WERI-Rb-1 (cell line): ENCODE results near the gene GRIK2.

Experiments
- DNase-seq: peaks from one replicate; pipeline ENCODE4 v3.0.0-alpha.2; 2020
- H3K27ac ChIP-seq: fragments of 250-450 bp; sonication (Bioruptor Pico); 2 replicates; pipeline ENCODE4 v1.5.1; 2020; ENCODE audit warnings: mild to moderate bottlenecking, moderate library complexity
- H3K27me3 ChIP-seq: fragments of 250-450 bp; sonication (Bioruptor Pico); 2 replicates; pipeline ENCODE4 v1.5.1; 2021; ENCODE audit warnings: mild to moderate bottlenecking, low read depth, moderate library complexity; ENCODE audit not compliant: insufficient read depth, severe bottlenecking
- H3K36me3 ChIP-seq: fragments of 250-450 bp; sonication (Bioruptor Pico); 2 replicates; pipeline ENCODE4 v1.5.1; 2020; ENCODE audit warnings: mild to moderate bottlenecking, moderate library complexity
- H3K4me3 ChIP-seq: 2 replicates; pipeline ENCODE4 v1.5.1; 2011; ENCODE audit warnings: low read depth, mild to moderate bottlenecking, control low read depth, low read length
- H3K9me3 ChIP-seq: fragments of 250-450 bp; sonication (Bioruptor Pico); 2 replicates; pipeline ENCODE4 v1.5.1; 2021; ENCODE audit warnings: mild to moderate bottlenecking, moderate library complexity; ENCODE audit not compliant: severe bottlenecking
- TF ChIP-seq, protein P1 (sequence below): IDR thresholded peaks from 2 replicates; pipeline ENCODE4 v1.5.1; 2011; ENCODE audit warnings: low read depth, mild to moderate bottlenecking, control low read depth, inconsistent platforms, low read length

The GRIK2 gene

DNA sequence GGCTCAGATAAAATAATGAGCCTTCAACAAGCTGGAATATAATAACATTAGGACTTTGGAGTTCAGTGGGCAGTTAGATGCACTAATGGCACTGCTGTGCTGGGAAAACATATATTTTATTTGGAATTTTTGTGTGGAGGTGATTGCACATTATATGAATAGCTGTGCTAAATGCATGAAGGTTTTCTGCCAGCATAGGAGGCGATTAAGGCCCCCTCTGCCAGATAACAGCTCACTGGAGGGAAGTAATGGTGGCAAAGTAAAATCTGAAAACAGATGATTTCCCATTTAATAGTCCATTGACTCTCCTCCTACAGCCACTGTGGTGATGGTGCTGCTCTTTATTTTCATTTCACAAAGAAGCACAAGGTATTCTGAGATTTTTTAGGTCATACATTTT lies 326.0 kb downstream of the GRIK2 start:
- Histone ChIP-seq H3K27ac (no peak overlapping the region), H3K27me3 (no peaks in the 10 kb centered on the region), H3K9me3 (no peaks in the 10 kb centered on the region), H3K4me3 (no peak overlapping the region), H3K36me3 (no peaks in the 10 kb centered on the region)
- no peak for DNase-seq
- TF ChIP-seq, protein P1, sequence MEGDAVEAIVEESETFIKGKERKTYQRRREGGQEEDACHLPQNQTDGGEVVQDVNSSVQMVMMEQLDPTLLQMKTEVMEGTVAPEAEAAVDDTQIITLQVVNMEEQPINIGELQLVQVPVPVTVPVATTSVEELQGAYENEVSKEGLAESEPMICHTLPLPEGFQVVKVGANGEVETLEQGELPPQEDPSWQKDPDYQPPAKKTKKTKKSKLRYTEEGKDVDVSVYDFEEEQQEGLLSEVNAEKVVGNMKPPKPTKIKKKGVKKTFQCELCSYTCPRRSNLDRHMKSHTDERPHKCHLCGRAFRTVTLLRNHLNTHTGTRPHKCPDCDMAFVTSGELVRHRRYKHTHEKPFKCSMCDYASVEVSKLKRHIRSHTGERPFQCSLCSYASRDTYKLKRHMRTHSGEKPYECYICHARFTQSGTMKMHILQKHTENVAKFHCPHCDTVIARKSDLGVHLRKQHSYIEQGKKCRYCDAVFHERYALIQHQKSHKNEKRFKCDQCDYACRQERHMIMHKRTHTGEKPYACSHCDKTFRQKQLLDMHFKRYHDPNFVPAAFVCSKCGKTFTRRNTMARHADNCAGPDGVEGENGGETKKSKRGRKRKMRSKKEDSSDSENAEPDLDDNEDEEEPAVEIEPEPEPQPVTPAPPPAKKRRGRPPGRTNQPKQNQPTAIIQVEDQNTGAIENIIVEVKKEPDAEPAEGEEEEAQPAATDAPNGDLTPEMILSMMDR, result no peak

DNA sequence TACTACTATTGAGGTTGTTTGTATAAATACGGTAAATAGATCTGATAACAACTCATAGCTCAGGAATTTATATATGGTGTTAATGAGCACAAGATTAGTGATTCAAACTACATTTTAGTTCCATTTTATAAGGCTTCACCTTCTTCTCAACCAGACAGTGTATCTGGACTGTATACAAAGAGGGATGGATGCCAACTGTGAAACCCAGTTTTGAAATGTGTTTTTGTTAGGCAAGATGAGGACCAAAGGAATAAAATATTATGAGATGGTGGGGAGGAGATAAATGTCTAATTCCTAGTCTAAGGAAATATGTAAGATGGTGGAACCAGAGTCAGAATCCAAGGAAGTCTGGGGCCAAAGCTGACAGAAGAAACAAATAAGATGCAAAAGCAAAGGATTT lies 329.0 kb downstream of the GRIK2 start:
- DNase-seq, result no peak
- H3K27ac ChIP-seq, result no peak overlapping the region
- no peaks in the 10 kb centered on the region for H3K9me3 ChIP-seq
- no peaks in the 10 kb centered on the region for H3K27me3 ChIP-seq
- H3K4me3 ChIP-seq, result no peak overlapping the region
- H3K36me3 ChIP-seq, result no peaks in the 10 kb centered on the region
- TF ChIP-seq, protein P1, result no peak

DNA sequence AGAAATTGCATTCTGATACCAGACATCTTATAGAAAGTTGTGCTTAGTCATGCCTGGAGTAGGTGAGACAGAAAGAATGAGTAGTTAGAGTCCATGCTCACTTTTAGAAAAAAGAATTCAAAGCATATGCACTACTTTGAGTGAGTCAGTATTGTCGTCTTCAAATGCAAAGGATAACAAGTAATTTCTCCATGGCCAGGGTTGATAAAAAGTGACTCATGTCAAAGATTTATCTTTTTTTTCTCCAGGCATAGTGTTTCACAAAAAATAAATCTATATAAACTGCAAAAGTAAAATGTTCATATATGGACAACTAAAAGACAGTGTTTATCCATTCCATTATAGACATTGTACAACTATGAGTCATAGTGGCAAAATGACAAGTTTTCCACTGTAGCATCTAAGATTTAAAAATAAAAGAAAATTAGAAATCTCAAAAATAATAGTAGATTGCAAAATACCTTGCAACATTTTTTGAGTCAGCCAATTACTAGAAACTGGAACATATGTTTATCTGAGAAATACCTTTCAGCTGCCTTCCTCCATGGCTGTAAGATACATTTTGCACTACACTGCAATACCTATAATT lies 329.6 kb downstream of the GRIK2 start:
- H3K36me3 ChIP-seq, result no peaks in the 10 kb centered on the region
- H3K27ac ChIP-seq, result no peak overlapping the region
- TF ChIP-seq, protein P1, result no peak
- DNase-seq, result no peak
- no peaks in the 10 kb centered on the region for H3K27me3 ChIP-seq
- no peak overlapping the region for H3K4me3 ChIP-seq
- H3K9me3 ChIP-seq, result no peaks in the 10 kb centered on the region

DNA sequence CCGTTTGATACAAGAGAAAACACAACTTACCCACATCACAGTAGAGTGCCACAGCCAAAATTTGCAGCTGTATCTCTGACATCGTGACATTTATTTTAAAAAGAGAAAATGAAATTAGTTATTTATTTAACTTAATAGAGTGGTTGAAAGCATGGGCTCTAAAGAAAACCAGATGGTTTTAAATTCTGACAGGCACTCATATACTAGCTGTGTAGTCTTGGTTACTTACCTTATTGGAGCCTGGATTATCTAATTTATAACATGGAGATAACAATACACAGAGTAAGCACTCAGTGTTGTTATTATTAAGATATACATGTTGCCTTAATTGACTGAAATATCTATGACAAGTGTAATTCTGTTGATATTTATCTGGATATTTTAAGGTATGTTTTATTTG lies 334.9 kb downstream of the GRIK2 start:
- DNase-seq, result no peak
- TF ChIP-seq, protein P1, result no peak
- Histone ChIP-seq H3K4me3 (no peak overlapping the region), H3K36me3 (no peaks in the 10 kb centered on the region), H3K27ac (no peak overlapping the region), H3K27me3 (no peaks in the 10 kb centered on the region), H3K9me3 (no peaks in the 10 kb centered on the region)

DNA sequence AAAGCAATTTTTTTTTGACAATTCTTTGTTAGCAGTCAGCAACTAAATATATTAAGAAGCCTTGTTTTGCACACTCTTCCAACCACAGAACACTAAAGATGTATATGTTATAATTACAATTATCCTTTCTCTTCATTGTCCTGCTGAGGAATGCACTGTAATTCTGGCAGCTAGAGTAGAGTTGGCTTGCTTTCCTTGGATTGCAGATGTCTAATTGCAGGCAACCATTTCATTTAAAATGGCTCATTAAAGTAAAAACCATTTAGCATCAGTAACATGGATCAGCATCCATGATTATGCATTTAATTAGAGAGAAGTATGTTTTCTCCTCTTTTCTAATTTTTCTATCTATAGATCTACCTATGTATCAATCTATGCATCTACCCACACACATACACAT lies 335.4 kb downstream of the GRIK2 start:
- Histone ChIP-seq H3K9me3 (no peaks in the 10 kb centered on the region), H3K27ac (no peak overlapping the region), H3K36me3 (no peaks in the 10 kb centered on the region), H3K4me3 (no peak overlapping the region), H3K27me3 (no peaks in the 10 kb centered on the region)
- TF ChIP-seq, protein P1, result no peak
- DNase-seq, result no peak

DNA sequence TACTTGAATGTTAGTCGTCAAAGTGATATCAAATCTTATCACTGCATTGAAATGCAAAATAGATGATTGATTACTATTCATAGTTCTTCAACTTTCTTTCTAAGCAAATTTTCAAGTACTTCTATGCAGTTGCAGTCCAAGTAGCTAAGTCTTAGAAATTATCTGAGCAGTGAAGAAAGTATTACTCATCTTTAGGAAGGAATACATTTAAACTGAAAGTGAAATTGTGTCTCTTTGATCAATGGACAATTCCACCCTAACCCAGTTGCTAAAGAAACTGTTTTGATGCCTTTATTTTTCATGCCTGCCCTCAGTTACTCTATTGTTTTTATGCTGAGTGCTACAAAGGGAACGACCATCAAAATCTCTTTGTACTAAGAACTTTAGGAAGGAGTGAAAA lies 337.4 kb downstream of the GRIK2 start:
- H3K36me3 ChIP-seq, result no peaks in the 10 kb centered on the region
- no peaks in the 10 kb centered on the region for H3K9me3 ChIP-seq
- TF ChIP-seq, protein P1, result no peak
- no peaks in the 10 kb centered on the region for H3K27me3 ChIP-seq
- H3K27ac ChIP-seq, result no peak overlapping the region
- no peak overlapping the region for H3K4me3 ChIP-seq
- no peak for DNase-seq
